Left lung (tissue), 10 donors: Measurements from ENCODE around the gene KIAA1671. TPM values are rescaled to one million over a fixed set of nuclear protein-coding genes. Genes with fewer than 3 reads are reported as not detected.

Experiments
- ATAC-seq: fragments of 200-7000 bp; cut with Tn5 transposase; one replicate; pipeline ENCODE4 v1.9.1; 2020; ENCODE audit warnings: moderate library complexity
- DNase-seq, 4 donors: peaks; one replicate each; pipeline ENCODE4 v3.0.0-alpha.2; 2013 to 2020
- H3K27ac ChIP-seq, 2 donors: fragments of 200-600 bp; sonication (generic) in 1 of 2; one replicate each; pipeline versions ENCODE4 v1.5.0 to v1.8.0; 2020 to 2021
- H3K27me3 ChIP-seq, 2 donors: fragments of 200-600 bp; sonication (generic) in 1 of 2; one replicate each; pipeline versions ENCODE4 v1.5.0 to v1.8.0; 2020 to 2021
- H3K36me3 ChIP-seq, 2 donors: fragments of 200-600 bp; sonication (generic) in 1 of 2; one replicate each; pipeline versions ENCODE4 v1.5.0 to v1.8.0; 2020 to 2021
- H3K4me1 ChIP-seq, 2 donors: fragments of 200-600 bp; one replicate each; pipeline ENCODE4 v1.8.0; 2021
- H3K4me3 ChIP-seq, 2 donors: fragments of 200-600 bp; sonication (generic) in 1 of 2; one replicate each; pipeline versions ENCODE4 v1.5.0 to v1.8.0; 2020 to 2021; ENCODE audit warnings: mild to moderate bottlenecking in 1 of 2
- H3K9me3 ChIP-seq, 2 donors: fragments of 200-600 bp; sonication (generic) in 1 of 2; one replicate each; pipeline versions ENCODE4 v1.5.0 to v1.8.0; 2020 to 2021
- CTCF ChIP-seq, 2 donors: fragments of 200-600 bp; sonication (generic) in 1 of 2; IDR thresholded peaks; one replicate each; pipeline versions ENCODE4 v1.5.0 to v1.8.0; 2021; ENCODE audit warnings: antibody characterized with exemption in 2 of 2
- intact Hi-C, 2 donors: fragments of 100-400 bp; cut with DNase I; formaldehyde crosslinking; loops; one replicate each; pipeline versions ENCODE4 v1.11.2 to v1.14.2; 2022
- polyA plus RNA-seq, 6 donors: library from polyadenylated mRNA; unstranded; fragments of 120-200 nt; gene quantifications; one replicate each; pipeline ENCODE4 v1.2.1, GENCODE V29; 2013; ENCODE audit not compliant: insufficient read length in 6 of 6
- total RNA-seq, 2 donors: library from RNA; stranded (reverse); fragmentation: NEBNext Ultra II Directional; extraction: Animal tissue kit (Norgen Biotek cat#: 25700); gene quantifications; one replicate each; pipeline ENCODE4 v1.2.1, GENCODE V29; 2021
- donor health status: DM: no; HTN: yes; CAD: no.
- donor health status: DM: no; HTN: no; CAD: no.

The KIAA1671 gene
- total and polyA plus RNA-seq, 8 donors, result 19.4 to 35.0 (median 23.4) TPM

GRCh38 chr22:25023879-25024278 is 71.4 kb downstream of the KIAA1671 start:
- H3K36me3 ChIP-seq, result no peaks in the 10 kb centered on the region
- ATAC-seq, result no peak
- no peak for TF ChIP-seq CTCF (IDR thresholded peaks at IDR 0.05)
- intact Hi-C loops, result no loop called here
- DNase-seq, result no peak
- H3K4me3 ChIP-seq, result no peak overlapping the region
- no peaks in the 10 kb centered on the region for H3K27me3 ChIP-seq
- peaks cover 0 to 16% of the 10 kb centered on the region in 2 donors for H3K4me1 ChIP-seq
- H3K9me3 ChIP-seq, result no peaks in the 10 kb centered on the region
- no peak overlapping the region for H3K27ac ChIP-seq

GRCh38 chr22:25024895-25025294 is 72.4 kb downstream of the KIAA1671 start:
- Histone ChIP-seq H3K36me3 (no peaks in the 10 kb centered on the region), H3K27ac (no peak overlapping the region), H3K4me1 (peaks cover 0 to 16% of the 10 kb centered on the region in 2 donors), H3K9me3 (no peaks in the 10 kb centered on the region), H3K4me3 (no peak overlapping the region), H3K27me3 (no peaks in the 10 kb centered on the region)
- DNase-seq, result no peak
- no peak for ATAC-seq
- TF ChIP-seq CTCF (IDR thresholded peaks at IDR 0.05), result no peak
- intact Hi-C loops, result no loop called here

- Histone ChIP-seq H3K27ac (peak overlapping the region; percentile 1 to 51), H3K4me3 (no peak overlapping the region), H3K27me3 (no peaks in the 10 kb centered on the region), H3K4me1 (peaks cover 0 to 16% of the 10 kb centered on the region in 2 donors), H3K9me3 (no peaks in the 10 kb centered on the region), H3K36me3 (no peaks in the 10 kb centered on the region)
- DNase-seq, result no peak
- no peak for TF ChIP-seq CTCF (IDR thresholded peaks at IDR 0.05)
- ATAC-seq, result peak; percentile 42
- intact Hi-C loops, result no loop called here
Measured at GRCh38 chr22:25025491-25026400, 73.2 kb downstream of the KIAA1671 start.

- no peak for TF ChIP-seq CTCF (IDR thresholded peaks at IDR 0.05)
- ATAC-seq, result peak; percentile 12
- H3K4me3 ChIP-seq, result no peak overlapping the region
- H3K36me3 ChIP-seq, result no peaks in the 10 kb centered on the region
- H3K4me1 ChIP-seq, result peaks cover 0 to 16% of the 10 kb centered on the region in 2 donors
- H3K27me3 ChIP-seq, result no peaks in the 10 kb centered on the region
- peak overlapping the region in 1 of 2 donors; percentile 51 for H3K27ac ChIP-seq
- DNase-seq, result no peak
- no peaks in the 10 kb centered on the region for H3K9me3 ChIP-seq
- intact Hi-C loops, result no loop called here
Measured at GRCh38 chr22:25027043-25027906, 74.8 kb downstream of the KIAA1671 start.
